Activated CD4-positive, alpha-beta T cell treated with anti-CD3 and anti-CD28 coated beads, Interleukin-2, amount 50 U/mL, for 1 hour (primary cell): ENCODE data around the gene DNAJC11.
"Not testable (repeated sequence)": the region's sequence is repeated elsewhere in the genome, so short reads cannot be mapped to it uniquely, and the experiment has no call there.

Source experiments
- DNase-seq: peaks from one replicate; pipeline ENCODE4 v3.0.0-alpha.2; 2020

Gene DNAJC11

GRCh38 chr1:6694121-6694713, 7.4 kb downstream of the DNAJC11 start:
- DNase-seq = no peak

DNA sequence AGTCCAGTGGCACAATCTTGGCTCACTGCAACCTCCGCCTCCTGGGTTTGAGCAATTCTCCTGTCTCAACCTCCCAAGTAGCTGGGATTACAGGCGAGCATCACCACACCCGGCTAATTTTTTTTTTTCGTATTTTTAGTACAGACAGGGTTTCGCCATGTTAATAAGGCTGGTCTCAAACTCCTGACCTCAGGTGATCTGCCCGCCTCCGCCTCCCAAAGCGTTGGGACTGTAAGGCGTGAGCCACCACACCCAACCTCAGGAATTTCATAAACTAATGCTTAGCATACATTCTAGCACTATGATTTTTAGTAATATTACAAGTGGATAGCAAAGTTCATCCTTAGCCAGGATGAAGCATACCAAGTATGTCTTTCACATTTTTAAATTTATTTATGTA, 8.7 kb downstream of the DNAJC11 start:
- no peak for DNase-seq

DNA sequence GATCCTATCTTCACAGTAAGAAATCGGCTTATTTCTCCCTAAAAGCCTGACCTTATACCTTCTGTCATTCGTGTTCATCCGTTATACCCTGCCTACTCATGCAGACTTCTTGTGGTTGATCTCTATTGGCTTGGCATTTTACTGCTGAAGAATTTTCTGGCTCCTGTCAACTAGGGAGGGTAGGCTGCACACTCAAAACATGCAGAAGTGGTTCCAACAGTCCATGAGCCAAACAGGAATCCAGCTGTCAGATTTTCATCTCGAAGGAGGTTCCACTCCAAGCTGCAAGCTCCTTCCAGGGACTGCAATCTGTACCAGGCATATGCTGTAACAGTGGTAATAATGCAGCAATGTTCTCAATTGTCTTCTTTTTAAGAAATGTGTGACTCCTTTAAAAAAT, 10.1 kb downstream of the DNAJC11 start:
- DNase-seq = no peak

DNA sequence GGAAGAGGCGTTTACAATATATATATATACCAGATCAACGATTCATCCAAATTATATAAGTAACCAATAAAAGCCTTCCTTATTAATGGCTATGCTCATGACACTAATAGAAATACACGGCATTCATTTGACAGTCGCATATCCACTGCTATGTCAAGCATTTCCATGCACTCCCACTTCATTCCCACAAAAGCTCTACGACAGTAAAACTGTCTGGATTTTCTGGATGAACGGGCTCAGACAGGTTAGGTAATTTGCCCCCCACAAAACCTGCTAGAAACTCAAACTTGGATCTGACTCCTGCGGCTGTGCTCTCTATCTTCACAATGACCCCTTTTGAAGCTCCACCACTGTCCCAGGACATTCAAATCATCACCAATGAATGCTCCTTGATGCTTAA, 11.4 kb downstream of the DNAJC11 start:
- DNase-seq = no peak

- DNase-seq = no peak
These were observed 12.9 kb downstream of the DNAJC11 start for GRCh38 chr1:6688757-6689156.

DNA sequence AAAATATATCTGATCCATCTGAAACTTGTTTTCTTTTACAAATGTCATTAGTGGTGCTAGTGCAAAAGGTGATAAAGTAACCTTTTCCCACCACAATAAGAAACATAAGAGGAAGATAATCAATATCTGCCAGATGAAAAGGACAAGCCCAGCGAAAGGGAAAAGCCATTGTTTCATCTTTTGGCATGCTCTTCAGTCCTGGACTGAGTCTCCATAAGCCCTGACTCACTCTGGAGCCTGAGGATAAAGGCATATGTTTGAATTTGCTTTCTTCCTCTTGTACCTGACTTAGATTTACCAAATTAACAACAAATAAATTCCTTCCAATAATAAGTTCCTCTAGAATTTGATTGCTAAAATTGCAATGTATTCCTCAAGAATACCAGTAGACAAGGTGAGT, 13.6 kb downstream of the DNAJC11 start:
- DNase-seq = no peak

DNA sequence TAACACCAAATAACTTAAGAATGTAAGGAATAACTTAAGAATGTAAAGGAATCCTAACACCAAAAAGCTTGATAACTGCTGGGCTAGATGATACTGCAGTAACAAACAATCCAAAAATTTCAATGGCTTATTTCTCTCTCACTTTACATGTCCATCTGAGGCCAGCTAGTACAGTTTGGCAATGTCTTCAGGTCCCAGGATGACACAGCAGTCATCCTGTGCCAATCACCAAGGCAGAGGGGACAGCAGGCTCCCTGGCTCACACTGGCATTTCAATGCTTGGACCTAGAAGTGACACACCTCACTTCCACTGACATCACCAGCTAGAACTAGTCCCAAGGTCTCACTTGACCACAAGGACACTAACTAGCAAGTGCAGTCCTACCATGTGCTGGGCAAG, 15.3 kb downstream of the DNAJC11 start:
- DNase-seq = no peak

DNA sequence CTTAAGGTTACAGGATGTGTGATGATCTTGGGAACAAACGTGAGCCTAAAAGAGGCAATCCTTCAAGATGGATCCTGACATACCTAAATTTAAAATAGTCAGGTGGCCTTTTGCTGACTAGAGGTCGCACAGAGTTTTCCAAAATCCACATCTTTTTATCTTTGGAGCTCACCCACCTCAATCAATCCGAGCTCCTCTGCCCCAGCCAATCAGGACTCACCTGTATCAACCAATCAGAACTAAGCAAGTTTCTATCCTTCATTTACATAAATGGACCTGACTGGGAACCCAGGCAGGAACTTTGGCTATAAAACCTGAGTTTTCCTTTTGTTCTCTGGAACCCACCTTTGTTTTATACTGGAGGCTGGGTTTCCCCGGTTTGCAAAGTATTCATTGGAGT, 16.2 kb downstream of the DNAJC11 start:
- DNase-seq = no peak

DNA sequence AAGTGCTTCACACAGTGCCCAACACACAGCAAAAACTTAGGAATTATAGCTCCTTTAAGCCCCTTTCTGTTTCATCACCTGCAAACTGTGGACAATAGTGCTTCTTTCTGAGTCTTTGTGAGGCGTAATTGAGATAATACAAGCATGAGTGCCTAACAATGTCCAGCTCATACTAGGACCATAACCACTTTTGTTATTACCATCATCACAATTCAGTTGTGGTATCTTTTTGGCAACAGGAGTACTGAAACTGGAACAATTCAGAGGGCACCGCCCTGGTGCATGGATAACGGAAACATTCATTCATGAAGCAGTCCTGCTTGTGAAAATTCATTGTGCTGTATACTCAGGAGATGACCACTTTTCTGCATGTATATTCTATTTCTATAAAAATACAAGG, 18.2 kb downstream of the DNAJC11 start:
- no peak for DNase-seq

DNA sequence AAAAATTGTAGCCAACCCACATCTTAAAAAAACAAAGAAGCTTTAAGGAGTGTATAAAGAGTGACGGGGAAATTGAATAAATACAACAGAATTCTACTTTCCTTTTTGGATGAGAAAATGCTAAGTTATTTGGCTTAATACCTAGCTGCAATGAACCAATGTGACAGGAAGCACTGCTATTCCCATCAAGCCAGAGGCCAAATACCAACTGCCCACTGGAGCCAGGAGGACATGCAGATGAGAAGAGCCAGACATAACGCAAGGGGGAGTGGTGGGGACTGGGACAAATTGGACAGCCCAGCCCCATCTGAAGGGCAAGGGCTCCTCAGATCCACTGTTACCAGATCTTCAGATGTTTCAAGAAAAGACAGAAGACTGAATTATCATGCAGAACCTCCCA, 25.7 kb downstream of the DNAJC11 start:
- no peak for DNase-seq

DNA sequence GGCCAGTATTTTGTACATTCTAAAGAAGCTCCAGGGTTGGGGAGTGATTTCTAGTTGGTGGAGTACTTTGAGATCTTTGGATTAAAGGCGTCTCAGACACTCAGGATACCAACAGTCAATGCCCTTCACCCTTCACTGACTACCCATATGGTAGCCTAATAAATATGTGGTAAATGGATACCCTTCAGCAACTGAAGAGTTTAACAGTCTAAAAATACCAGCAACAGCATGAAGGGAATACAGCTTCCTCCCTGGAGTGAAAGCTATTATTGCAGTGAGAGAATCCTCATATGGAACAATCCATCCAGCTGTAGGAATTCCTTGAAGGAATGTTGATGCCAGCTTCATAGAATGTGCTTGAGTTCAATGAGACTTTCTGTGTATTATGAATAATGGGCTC, 26.8 kb downstream of the DNAJC11 start:
- DNase-seq = no peak

GRCh38 chr1:6673816-6674398, 27.7 kb downstream of the DNAJC11 start:
- DNase-seq = no peak

GRCh38 chr1:6672558-6672957, 29.1 kb downstream of the DNAJC11 start:
- no peak for DNase-seq

- no peak for DNase-seq
These were observed 33.1 kb downstream of the DNAJC11 start for GRCh38 chr1:6668503-6668902.

DNA sequence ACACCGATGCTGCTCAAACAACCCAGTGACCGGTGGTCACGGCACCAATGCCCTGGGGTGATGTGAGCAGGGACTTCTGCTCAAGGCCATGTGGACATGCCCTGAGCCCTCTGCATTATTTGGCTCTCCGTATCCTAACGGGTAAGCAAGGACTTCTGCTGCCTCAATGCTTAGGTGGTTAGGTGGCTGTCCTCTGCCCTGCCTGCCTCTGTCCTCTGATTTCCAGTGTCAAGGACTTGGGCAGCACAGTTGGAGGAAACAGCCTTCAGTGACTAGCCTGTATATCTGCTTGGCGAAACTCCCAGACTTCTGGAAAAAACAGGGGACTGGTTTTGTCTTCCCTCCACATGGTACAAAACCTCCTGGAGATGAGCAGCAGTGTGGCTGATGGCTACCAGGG, 34.5 kb downstream of the DNAJC11 start:
- DNase-seq = no peak

DNA sequence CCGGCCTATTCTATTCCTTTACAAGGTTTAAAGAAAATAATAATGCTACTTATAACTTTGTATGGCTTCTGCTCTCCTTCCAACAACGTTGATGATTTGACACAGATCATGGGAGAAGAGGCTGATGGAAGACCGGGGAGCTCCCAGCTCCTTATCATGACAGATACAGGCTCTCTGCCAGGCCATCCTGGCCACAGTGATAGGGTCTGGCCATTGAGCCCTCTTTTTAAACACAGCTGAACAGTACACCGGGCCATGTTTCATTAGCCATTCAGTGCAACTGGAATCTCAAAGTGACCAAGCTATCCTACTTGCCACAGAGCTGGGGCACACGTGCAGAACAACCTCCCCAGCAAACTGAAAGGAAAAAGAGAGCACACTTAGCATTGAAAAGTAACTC, 34.9 kb downstream of the DNAJC11 start:
- no peak for DNase-seq

- not testable (repeated sequence) for DNase-seq
These were observed 39.1 kb downstream of the DNAJC11 start for GRCh38 chr1:6662468-6662867.

GRCh38 chr1:6660415-6661049, 41.1 kb downstream of the DNAJC11 start:
- DNase-seq = no peak

DNA sequence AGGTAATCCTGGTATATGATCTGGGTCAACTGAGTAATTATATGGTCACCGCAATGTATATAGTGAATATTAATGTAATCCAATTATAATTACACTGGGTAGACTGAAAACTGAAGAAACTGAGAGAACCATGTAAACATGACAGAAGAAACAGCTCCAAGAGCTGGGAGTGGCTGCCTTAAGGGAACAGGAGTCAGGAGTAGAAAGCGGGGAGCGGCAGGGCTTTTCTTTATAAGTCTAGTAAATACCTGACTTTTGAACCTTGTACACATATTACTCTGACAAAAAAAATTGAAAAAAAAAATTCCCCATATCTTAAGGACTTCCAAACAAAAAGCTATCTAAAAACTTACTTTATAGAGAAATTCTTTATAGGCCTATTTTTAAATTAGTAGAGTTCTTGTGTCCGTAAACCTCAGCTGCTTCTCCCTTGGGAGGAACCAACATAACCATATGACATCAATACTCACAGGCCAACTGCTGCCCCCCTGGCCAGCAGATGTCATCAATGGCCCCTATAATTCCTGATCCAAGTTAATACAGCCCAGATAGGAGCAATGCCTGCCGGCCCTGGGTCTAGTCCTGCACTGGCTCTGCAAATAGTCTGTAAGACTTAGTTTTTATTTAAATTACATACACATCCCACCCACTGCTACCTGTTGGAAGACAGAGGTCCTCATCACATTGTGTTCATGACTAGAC, 43.1 kb downstream of the DNAJC11 start:
- DNase-seq = no peak

- DNase-seq = no peak
These were observed 44.5 kb downstream of the DNAJC11 start for GRCh38 chr1:6657138-6657537.

DNA sequence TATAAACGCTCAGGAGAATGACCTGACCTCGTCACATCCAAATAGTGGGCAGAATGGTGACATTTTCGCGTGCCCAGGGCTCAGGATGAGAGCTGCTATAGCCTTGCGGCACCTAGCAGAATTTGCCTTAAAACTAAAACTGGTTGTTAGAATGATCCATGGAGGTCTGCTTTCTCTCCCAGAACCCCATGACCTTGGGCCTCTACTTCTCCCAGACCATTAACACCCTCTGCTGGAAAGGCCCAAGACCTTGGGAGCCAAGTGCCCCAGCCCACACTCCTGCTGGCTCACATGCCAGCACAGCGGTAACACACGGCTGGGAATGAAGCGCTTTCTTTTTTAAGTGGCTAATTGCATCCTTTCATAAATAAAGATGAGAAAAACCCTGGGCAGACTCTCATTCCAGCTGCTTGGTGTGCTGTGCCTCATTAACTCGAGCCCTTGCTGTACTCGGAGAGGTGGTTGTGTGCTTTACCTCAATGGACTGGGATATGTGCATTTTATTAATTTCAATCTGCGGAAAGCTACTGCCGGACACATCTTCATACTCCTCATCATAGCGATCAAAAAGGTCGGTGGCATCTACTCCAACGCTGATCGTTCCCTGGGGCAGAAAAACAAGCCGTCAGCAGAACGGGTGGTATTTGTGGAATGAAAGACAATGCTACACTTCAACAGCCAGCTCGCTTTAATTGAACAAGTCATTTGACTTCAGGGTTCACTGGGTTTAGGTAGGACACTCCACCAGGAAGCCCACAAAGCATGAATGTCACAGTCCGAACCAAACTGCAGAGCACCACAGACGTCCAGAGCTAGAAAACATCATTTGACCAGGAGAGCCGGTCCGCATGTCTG, 48.0 kb downstream of the DNAJC11 start:
- no peak for DNase-seq

DNA sequence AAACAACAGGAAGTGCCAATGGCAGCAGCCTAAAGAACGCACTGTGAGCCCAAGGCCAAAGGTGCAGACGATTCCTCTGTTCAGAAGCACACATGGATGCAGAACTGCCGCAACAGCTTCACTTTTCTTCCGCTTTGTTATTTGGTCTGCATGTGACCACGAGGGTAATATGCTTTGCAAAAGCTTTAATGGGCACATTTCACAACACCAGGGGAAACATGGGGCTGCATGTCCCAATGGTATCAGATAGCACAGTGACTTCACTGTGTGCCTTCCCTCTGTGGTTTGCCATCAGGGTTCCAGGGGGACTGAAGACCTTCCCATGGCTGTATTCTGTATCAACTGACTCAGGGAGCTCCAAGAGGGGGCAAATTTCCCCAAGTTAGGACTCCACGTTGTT, 48.6 kb downstream of the DNAJC11 start:
- no peak for DNase-seq

DNA sequence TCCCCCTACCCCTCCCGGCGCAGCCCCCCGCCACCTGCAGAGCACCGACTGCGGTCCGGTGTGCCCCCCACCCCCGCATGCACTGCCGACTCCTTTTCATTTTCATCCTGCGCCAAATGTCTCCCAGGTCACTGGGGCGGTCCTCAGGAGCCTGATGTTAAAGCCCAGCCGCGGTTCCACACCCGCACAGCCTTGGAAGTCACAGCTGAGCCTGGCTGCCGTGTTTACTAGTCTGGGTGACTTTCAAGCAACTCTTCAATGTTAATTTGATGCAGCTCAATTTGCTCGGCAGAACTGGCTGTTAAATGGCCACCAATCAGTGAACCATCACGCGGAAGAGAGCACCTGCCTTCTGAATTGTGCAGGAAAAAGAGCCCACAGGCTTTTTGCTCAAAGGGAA, 49.7 kb downstream of the DNAJC11 start:
- DNase-seq = no peak
